Stimulated activated CD8-positive, alpha-beta memory T cell treated with anti-CD3 and anti-CD28 coated beads, Interleukin-12 subunit alpha, Interleukin-12 subunit beta, amount 100 ng/mL, for 24 hours (primary cell): ENCODE results near the gene CCNL2.
"Not testable (repeated sequence)": the region's sequence is repeated elsewhere in the genome, so short reads cannot be mapped to it uniquely, and the experiment has no call there.

Source experiments
- DNase-seq: peaks from one replicate; pipeline ENCODE4 v3.0.0-alpha.2; 2020; ENCODE audit errors: extremely low read depth

Gene CCNL2

GRCh38 chr1:1432274-1432950 lies 33.3 kb upstream of the CCNL2 start:
- no peak for DNase-seq

DNA sequence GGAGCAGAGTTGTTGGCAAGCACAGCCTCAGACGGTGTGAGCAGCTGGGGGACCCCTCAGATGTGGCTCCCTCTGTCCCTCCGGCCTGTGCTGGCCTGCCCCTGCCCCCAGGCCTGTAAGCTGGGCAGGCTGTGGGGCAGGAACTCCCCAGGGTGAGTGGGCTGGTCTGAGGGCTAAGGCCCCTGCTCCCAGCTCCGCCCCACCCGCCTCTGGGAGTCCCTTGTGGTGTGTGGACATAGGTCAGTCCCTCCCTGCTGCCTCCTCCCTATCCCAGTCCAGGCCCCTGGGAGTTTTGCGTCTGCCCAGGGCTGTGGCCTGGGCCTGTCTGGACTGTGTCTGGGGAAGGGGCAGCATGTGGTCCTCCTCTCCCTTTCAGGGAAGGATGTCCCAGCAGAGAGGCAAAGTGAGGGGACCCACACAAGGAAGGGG lies 32.7 kb upstream of the CCNL2 start:
- DNase-seq, result no peak

DNA sequence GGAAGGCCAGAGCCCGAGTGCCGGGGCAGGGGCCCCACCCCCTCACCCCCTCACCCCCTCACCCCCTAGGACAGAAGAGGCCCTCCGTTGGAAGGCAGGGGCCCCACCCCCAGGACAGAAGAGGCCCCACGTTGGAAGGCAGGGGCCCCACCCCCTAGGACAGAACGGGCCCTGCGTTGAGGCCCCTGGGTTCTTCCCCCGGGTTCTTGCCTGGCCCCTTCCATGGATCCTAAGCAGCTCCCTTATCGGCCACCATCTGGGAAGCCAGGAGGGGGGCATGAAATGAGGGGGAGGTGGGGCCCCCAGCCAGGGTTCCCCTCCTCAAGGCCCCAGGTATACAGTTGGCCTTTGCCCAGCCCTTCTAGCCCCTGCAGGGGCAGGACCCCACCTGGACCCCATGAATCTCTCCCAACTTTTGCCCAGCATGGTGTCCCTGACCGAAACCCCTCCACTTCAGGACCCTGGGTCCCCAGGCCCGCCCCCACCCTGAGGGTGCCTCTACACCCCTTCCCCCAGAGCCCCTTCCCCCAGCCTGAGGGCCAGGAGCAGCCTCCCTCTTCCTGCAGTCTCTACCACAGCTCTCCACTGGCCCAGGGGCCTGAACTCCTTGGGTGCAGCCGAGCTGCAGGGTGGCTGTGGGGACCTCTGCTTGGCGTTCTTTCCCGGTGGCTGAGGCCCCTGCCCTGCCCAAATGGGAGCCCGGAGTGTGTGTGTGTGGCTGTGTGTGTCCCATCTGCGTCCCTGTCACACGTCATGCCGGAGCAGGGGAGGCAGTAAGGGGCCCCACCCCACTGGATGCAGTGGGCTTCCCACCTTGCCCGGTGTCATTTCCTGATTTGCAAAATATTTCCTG lies 32.1 kb upstream of the CCNL2 start:
- no peak for DNase-seq

GRCh38 chr1:1430114-1430982 lies 31.2 kb upstream of the CCNL2 start:
- no peak for DNase-seq

GRCh38 chr1:1429671-1430073 lies 30.5 kb upstream of the CCNL2 start:
- DNase-seq, result no peak

DNA sequence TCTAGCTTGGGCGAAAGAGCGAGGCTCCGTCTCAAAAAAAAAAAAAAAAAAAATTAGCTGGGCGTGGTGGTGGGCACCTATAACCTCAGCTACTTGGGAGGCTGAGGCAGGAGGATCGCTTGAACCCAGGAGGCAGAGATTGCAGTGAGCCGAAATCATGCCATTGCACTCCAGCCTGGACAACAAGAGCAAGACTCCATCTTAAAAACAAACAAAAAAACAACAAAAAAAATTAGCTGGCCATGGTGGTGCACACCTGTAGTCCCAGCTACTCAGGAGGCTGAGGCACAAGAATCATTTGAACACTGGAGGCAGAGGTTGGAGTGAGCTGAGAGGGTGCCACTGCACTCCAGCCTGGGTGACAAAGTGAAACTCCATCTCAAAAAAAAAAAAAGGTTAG lies 29.8 kb upstream of the CCNL2 start:
- not testable (repeated sequence) for DNase-seq

- DNase-seq, result no peak
Observed at GRCh38 chr1:1428174-1428573, 29.0 kb upstream of the CCNL2 start.

- no peak for DNase-seq
Observed at GRCh38 chr1:1427820-1428148, 28.6 kb upstream of the CCNL2 start.

GRCh38 chr1:1427106-1427819 lies 28.1 kb upstream of the CCNL2 start:
- DNase-seq, result no peak

DNA sequence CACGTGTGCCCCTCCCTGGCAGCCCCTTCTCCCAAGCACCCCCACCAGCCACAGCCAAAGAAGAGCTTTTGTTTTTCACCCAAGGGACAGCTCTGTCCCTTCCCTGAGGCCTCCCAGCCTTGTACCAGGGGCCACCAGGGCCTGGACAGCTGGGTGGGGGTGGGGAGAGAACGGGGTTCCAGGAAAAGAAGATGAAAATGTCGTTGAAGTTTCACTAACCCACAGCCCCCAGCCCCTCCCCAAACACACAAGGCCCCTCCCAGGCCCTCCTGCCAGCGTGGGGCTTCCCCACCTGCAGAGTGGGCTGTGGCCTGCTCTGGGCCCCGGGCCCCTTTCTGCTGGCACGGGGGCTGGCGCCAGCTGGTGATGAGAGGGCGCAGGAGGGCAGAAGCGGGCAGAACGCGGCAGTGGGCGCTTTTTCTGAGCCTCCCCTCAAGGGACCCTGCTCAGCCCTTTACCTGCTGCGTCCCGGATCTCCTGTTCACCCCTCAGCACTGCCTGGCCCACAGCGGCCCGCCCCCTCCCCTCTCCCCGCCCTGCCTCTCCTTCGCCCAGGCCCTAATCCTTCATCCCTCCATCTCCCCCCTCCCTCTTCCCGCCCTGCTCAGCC lies 27.5 kb upstream of the CCNL2 start:
- no peak for DNase-seq

DNA sequence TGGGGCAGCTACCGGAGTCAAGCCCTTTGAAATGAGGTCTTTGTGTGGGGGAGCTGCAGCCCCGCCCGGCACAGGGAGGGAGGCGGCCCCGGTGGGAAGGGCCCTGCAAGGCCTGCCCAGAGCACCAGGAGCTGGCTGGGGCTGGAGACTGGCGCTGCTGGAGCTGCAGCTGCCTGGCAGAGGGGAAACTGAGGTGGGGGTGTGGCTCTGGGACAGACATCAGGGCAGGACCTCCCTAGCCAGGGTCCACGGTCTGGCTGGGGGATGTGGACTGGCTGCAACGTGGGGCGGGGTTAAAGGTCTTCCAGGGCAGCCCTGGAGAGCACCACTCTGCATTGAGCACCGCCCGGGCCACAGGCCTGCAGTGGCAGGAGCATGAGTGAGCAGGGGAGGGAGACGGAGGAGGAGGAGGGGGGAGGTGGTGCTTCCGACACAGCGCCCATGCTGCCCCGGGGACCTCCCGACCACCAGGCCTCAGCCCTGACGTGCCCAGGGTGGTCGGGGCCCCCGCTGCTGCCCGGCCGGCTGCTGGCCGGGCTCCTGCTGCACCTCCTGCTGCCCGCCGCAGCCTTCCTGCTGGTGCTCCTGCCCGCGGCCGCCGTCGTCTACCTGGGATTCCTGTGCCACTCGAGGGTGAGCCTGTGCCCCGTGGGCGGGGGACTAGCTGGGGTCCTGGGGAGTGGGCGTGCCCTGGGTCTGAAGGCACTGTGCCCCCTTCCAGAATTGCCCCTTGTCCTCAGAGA lies 26.8 kb upstream of the CCNL2 start:
- no peak for DNase-seq

GRCh38 chr1:1425426-1425752 lies 26.3 kb upstream of the CCNL2 start:
- no peak for DNase-seq

GRCh38 chr1:1424707-1425106 lies 25.6 kb upstream of the CCNL2 start:
- no peak for DNase-seq

GRCh38 chr1:1423245-1423597 lies 24.1 kb upstream of the CCNL2 start:
- no peak for DNase-seq

DNA sequence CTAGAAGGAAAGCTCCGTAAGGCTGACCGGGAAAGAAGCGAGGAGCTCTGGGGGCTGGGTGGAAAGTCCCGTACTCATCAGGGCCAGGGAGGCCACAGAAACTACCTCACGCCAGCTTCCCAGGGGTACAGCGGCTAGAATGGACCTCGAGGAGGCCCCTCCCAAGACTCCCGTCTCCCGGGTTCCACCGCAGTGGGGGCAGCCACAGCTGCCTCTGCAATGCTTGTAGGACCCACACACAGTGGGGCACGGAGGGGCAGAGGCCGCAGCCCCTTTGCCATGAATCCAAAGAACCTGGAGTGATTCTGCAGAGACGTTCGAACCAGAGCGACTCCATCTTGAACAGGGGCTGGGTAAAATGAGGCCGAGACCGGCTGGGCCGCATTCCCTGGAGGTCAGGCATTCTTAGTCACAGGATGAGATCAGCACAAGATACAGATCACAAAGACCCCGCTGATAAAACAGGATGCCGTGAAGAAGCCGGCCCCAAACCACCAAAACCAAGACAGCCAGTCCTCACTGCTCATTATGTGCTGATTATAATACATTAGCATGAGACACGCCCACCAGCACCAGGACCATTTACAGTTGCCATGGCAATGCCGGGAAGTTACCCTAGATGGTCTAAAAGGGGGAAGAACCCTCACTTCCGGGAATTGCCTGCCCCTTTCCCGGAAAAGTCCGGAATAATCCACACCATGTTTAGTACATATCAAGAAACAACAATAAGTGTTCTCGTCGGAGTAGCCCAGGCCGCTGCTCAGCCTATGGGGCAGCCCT lies 23.5 kb upstream of the CCNL2 start:
- DNase-seq, result no peak

GRCh38 chr1:1421907-1422464 lies 22.9 kb upstream of the CCNL2 start:
- DNase-seq, result no peak

GRCh38 chr1:1421147-1421906 lies 22.2 kb upstream of the CCNL2 start, which contains the start of gene ANKRD65:
TSS of gene ANKRD65 (minus strand) at chr1:1421276. CDS start at chr1:1421005, 271 bp downstream.
- no peak for DNase-seq

- no peak for DNase-seq
Observed at GRCh38 chr1:1420654-1421141, 21.6 kb upstream of the CCNL2 start.
